Measurements from ENCODE around the gene ZNF467.

DNA sequence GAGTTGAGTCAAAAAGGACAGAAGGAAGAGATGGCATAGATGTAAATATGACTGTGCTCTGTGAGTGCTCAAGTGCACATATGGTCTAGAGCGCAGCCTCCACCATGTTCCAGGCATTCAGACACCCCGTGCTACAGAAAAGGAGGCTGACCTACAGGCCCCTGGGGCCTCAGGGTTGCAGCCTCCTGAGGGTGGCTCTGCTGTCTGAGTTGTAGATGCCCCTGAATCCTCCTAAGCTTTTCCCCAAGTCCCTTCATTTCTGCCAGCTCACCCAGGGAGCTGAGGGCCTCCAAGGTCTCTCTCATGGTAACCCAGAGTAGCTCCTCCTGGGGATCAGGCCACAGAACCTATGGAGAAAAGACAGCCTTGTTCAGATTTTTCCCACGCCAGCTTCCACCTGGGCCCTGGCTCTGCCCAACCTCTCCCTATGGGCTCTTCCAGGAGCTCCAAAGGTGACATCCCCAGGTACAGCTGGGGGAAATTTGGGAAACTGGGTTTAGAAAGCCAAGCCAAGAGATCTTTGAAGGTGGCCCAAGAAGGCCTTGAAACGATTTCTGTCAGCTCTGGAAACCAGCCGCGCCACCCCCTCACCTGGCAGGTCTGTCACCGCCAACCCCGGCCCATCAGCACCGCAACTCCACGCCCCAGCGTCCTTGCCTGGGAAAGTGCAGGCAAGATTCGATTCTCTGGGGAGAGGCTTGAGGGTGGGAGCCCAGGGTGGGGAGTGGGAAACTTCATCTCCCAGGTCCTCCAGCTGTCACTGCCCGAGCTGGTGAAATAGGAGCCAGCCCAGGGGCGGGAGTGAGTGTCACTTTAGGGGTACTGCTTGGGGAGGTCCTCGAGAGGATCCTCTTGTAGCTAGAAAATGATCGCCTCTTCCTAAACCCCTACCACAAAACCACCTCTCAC is 2.4 kb downstream of the ZNF467 start:
- TF ChIP-seq POLR2A (IDR thresholded peaks at IDR 0.05) (no peak), POLR2AphosphoS5 (IDR thresholded peaks at IDR 0.05) (no peak), EP300 (IDR thresholded peaks at IDR 0.05; ENCODE audit: low read depth) (no peak)
- TF ChIP-seq, protein P1, sequence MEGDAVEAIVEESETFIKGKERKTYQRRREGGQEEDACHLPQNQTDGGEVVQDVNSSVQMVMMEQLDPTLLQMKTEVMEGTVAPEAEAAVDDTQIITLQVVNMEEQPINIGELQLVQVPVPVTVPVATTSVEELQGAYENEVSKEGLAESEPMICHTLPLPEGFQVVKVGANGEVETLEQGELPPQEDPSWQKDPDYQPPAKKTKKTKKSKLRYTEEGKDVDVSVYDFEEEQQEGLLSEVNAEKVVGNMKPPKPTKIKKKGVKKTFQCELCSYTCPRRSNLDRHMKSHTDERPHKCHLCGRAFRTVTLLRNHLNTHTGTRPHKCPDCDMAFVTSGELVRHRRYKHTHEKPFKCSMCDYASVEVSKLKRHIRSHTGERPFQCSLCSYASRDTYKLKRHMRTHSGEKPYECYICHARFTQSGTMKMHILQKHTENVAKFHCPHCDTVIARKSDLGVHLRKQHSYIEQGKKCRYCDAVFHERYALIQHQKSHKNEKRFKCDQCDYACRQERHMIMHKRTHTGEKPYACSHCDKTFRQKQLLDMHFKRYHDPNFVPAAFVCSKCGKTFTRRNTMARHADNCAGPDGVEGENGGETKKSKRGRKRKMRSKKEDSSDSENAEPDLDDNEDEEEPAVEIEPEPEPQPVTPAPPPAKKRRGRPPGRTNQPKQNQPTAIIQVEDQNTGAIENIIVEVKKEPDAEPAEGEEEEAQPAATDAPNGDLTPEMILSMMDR (IDR thresholded peaks at IDR 0.05), result no peak
